Activated CD4-positive, alpha-beta T cell treated with anti-CD3 and anti-CD28 coated beads for 4 hours (primary cell): ENCODE results near the gene NUDT3.

Source experiments
- DNase-seq, 2 donors: peaks; one replicate each; pipeline ENCODE4 v3.0.0-alpha.2; 2020

Gene NUDT3

DNA sequence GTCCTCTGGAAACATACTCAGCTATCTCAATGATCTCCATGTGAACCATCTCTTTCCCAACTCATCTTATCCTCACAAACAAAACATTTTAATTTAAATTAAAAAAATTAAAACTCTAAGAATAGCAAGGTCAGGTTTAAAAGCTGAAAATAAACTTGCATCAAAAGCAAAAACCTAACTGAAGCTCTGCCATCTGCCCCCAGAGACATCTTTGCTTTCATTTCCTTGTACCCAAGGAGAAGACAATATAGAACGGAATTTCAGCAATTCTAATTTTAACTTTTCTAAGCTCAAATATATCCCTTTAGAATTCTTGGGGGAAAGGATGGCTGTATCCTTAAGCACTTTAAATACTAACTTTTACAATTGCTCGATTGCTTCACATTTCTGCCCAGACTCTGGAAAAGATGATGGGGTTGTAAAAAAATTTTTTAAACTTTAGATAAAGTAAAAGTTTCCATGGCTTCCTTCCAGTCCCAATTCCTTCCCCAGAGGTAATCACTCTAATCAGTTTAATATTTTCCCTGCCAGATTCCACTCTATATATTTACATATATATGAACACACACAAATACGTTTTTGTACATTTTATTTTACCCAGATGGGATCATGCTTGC lies 74.5 kb downstream of the NUDT3 start:
- no peak for DNase-seq

DNA sequence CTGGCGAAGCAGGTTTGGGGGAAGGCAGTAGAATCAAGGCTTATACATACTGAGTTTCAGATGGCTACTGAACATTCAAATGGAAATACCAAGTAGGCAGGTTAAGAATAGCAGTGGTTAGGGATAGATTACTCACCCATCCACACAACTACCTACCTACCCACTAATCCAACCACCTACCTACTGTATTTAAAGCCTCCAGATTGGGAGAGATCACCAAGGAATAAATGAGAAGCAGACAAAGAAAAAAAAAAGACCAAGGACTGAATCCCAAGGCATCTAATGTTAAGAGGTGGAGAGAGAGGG lies 75.3 kb downstream of the NUDT3 start:
- no peak for DNase-seq

DNA sequence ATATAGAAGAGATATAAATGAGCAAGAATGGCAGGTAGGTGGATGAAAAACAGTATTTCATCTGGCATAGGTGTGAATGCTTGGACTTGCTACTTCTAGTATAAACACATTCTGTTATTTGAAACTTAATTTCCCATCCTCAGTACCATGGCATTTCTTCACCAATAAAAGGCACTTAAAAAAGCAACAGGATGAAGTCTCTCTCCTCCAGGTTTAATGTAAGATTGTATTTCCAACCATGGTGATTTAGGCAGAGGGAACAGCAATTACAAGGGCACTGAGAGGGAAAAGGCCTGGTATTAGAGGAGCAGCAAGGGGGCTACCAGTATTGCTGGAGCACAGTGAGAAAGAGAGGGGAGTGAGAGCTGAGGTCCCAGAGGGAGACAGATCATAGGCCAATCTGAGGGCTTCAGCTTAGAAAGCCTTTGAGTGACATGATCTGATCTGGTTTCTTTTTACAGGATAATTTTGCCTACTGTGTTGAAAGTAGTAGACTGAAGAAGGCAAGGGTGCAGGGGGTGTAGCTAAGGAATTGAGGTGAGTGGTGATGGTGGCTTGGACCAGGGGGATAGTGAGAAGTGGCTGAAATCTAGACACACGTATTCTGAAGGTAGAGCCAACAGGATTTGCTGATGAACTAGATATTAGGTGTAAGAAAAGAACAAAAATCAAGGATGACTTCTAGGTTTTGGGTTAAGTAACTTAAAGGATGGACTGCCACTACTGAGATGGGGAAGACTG lies 75.9 kb downstream of the NUDT3 start:
- no peak for DNase-seq

DNA sequence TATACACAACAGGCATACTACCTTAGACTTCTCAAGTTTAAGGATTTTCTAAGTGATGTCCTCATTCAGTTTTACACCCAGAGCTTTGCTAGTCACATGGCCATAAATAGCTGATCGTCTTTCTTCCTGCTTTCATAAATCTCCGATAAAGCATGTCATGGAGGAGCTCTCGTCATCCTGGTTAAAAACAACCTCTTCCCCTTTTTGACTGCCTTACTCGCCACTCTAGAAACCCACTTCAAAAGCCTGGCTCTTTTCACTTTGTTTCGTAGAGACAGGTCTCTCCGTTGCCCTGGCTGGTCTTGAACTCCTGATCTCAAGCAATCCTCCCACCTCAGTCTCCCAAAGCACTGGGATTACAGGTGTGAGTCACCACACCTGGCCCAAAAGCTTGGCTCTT lies 76.7 kb downstream of the NUDT3 start:
- DNase-seq = no peak

DNA sequence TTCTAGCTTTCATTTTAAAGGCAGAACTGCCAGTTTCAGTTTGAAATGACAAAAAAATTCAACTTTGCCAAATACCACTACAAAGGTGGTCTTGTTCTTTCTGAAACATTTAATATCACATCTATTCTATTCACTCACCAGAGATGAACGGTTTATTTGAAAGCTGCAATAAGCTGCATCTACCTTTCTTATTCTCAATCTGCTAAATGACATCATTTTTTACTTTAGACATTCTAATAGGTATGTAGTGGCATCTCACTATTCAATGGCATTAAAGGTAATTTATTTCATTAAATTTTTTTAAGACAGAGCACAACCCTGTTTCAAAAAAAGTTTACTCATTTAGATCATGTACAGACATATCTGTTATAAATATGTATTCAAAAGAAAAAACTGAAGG lies 77.2 kb downstream of the NUDT3 start:
- no peak for DNase-seq

DNA sequence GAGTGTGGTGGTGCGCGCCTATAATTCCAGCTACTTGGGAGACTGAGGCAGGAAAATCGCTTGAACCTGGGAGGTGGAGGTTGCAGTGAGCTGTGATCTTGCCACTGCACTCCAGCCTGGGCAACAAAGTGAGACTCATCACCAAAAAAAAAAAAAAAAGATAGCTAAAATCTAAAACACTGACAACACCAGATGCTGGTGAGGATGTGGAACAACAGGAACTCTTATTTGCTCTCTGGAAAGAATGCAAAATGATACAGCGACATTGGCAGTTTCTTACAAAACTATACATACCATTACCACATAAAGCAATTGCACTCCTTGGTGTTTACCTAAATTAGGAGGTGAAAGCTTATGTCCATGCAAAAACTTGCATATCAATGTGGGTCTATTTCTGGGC lies 80.2 kb downstream of the NUDT3 start:
- DNase-seq = no peak

DNA sequence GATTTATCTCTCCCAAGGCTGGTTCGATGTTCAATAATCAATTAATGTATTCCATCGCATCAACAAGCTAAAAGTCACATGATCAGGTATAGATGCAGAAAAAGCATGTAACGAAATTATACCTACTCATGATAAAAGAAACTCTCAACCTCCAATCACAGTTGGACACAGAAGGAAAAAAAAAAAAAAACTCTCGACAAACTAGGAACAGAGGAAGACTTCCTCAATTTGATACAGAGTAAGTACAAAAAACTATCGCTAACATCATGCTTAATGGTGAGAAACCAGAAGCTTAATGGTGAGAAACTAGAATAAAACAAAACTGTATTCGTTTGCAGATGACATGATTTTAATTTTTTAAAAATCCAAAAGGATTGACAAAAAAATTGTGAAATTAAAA lies 81.7 kb downstream of the NUDT3 start:
- no peak for DNase-seq

DNA sequence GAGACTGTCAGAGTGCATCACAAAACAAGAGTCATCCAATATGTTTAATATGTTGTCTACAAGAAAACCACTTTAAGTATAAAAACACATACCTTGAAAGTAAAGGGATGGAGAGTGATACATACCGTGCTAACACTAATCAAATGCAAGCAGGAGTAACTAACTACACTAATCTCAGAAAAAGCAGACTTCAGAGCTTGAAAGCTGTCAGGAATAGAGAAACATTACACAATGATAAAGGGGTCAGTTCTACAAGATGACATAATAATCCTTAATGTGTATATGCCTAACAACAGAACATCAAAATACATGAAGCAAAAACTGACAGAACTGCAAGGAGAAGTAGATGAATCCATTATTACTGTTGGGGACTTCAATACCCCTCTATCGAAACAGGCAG lies 84.0 kb downstream of the NUDT3 start:
- DNase-seq = no peak

DNA sequence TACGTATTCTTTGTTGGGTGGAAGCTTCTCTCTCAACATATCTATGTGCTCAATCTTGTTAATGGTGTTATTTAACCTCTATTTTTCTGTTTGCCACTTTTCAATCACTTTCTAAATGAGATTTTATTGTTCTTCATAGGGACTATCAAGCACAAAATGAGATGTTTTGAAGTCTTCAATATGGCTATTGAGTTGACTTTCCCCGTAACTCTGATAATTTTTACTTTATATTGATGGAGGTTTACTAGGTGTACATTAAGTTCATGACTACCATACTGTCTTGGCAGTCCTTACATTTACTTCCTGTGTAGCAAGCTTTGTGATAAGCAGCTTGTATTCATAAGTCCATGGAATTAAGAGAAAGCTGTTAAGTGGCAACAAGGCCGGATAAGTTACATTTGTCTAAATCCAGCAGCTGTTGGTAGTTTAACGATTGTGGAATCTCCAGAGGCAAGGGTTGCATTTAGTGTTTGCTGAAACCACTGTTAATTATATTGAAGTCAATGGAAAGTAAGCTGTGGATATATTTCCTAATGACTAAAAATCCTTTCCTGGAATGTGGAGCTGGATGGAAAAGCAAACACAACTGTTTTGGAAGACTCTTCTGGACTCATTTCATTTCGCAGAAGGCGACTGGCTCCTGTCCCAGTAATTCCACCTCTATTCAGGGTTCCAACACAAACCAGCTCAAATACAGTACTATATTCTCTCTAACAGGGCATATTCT lies 86.3 kb downstream of the NUDT3 start:
- no peak for DNase-seq

DNA sequence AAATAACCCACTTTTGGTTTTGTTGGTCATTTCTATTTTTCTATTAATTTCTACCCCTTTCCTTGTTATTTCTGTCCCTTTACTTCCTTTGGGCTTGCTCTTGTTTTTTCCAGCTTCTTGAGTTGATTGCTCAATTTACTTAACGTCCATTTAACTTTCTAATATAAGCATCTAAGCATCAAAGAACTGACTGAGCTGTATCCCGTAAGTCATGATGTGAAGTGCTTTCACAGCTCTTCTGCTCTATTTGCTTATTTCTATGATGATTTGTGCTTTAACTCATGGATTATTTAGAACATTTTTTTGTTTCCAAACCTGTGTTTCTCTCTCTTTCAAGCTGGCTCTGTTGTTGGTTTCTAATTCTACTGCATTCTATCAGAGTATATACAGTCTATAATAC lies 87.0 kb downstream of the NUDT3 start:
- DNase-seq = no peak

DNA sequence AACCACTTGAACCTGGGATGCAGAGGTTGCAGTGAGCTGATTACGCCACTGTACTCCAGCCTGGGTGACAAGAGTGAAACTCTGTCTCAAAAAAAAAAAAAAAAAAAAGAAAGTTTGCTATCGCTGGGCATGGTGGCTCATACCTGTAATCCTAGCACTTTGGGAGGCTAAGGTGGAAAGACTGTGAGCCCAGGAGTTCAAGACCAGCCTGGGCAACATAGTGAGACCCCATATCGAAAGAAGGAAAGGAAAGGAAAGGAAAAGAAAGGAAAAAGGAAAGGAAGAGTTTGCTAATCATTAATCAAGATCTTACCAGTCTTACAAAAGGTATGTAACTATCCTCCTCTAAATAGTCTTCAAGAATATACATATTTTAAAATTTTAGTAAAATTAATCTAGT lies 88.3 kb downstream of the NUDT3 start:
- DNase-seq = no peak

DNA sequence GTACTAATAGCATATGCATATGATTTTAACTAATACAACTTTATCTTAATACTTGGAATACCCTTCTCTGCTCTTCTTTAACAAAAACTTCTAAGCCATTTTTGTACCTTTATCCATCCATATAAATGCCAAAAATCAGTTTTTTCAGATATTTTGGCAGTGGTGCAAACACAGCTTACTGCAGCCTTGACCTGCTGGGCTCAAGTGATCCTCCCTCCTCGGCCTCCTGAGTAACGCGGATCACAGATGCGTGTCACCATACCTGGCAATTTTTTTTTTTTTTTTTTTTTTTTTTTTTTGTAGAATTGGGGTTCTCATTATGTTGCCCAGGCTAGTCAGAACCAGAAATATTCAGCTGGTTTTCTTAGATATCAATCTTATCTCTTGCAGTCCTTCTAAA lies 89.5 kb downstream of the NUDT3 start:
- no peak for DNase-seq

DNA sequence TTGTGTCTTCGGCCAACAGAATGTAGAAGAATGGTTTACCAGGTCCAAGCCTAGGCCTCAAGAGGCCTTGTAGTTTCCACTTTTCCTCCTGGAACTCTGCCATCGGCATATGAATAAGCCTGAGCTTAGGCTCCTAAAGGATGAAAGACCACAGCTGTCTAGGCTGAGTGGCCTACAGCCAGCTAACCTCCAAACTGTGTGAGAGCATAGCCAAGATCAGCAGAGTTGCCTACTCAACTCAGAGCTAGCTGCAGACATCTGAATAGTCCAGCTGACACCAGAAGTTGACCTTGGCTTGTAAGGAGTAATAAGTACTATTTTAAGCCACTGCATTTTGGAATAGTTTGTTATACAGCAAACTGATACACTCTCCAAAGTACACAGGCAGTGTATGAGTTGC lies 91.1 kb downstream of the NUDT3 start:
- no peak for DNase-seq

DNA sequence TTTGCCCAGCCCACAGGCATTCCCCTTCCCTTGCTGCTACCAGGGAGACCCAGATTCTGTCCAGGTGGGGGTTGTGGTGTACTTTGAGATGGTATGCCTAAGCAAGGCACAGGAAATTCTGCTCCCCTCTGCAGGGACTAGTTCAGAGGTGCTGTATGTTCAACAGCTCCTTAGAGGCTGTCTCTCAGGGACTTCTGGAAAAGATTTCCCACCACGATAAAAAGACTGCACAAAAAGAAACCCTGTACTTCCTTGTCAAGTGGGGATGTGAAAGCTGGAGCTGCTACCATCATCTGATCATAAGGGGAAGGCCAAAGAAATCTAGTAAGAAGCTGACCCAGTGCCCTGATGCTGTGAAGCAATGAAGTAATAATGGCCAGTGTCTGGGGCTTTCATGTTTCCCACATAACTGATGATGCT lies 92.1 kb downstream of the NUDT3 start:
- no peak for DNase-seq

DNA sequence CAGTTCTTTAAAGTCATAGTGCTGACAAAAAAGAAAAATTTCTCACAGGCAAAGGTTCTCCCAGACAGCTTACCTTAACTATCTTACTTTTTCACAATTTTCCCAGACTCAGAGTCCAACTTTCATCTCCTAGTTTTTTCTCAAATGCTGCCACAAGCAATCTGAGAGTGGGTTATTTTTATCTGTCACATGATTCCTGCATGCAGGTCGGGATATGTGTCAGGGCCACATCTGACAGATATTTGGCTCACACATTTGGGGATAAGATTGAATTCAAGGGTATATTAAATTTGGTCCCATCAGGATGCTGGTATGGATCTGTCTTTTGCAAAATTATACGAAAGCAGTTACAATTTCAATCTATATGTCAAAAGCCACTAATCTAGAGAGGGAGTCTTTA lies 93.5 kb downstream of the NUDT3 start:
- no peak for DNase-seq

DNA sequence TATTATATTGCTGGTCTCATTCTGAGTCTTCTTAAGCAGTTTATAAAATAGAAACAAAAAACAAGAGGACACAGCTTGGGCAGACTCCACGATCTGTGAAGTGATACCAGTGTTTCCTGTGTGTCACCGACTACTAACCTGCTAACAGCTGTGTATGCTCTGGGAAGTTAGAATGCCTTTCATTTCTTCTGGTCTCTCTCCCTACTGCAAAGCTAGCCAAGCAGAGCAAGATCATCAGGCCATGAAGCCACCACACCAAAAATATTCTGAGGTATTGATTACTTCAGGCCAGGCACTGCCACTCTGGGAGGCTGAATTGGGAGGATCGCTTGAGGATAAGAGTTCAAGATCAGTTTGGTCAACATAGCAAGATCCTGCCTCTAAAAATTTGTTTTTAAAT lies 96.7 kb downstream of the NUDT3 start:
- no peak for DNase-seq

DNA sequence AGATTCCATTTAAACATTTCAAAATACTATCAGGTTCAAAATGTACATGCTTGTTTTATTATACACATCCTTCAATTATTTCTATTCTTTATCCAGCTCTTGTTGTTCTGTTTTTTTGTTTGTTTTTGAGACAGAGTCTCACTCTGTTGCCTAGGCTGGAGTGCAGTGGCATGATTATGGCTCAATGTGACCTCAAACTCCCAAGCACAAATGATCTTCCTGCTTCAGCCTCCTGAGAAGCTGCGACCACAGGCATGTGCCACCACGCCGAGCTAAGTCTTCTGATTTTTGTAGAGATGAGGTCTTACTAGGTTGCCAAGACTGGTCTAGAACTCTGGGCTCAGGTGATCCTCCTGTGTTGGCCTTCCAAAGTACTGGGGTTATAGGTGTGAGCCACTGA lies 99.5 kb downstream of the NUDT3 start:
- no peak for DNase-seq

DNA sequence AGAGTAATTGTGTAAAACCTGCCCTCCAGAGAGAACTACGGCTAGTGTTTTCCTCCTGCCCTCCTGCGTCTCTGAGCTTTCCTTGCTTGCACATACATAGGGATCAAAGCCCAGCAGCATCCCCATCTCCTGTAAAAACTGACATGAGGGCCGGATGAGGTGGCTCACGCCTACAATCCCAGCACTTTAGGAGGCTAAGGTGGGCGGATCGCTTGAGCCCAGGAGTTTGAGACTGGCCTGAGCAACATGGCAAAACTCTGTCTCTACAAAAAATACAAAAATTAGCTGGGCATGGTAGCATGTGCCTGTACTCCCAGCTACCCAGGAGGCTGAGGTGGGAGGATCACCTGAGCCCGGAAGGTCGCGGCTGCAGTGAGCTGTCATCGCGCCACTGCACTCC lies 103.3 kb downstream of the NUDT3 start:
- no peak for DNase-seq

DNA sequence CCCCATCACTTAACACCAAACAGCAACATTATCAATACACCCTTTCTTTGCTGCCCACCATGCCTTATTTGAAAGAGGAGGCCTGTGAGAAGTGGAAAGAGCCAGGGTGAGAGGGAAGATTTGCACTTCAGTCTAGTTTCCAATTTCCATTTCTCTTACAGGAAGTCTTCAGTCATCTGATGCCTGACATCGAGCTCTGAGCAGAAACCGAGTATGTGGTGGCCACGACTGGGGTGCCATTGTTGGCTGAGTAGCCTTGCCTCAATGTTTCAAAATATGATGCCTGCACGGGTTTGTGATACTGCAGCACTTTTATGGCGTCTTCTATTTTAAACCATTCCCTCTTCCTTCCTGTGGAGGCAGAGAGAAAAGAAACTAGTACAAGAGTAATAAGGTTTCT lies 103.9 kb downstream of the NUDT3 start:
- DNase-seq = no peak

DNA sequence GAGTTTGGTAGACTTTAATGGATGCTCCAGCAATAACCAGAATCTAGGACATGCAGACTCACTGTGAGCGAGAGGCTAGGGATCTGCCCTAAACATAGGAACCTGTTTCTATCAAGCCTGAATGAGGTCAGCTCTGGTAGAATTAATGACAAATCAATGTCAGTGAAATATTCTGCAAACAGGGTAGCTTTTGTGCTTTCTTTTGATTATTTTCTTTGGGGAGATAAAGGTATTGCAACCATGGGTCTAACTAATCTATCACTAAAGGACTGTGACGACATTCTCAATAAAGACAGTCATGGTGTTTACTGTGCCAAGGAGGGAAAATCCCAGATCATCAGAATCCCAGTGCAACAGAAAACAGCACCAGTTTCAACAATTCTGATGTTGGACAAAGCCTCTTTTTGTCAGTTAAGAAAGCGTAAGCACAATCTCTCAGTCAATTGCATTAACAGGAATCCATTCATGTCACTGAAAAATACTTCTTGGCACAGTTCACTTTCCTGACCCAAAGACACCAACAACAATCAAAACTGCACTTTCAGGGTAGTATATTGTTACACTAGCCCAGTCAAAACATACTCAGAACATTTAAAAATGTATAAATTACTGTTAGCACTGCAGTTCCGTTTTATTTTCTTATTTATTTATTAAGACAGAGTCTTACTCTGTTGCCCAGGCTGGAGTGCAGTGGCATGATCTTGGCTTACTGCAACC lies 106.9 kb downstream of the NUDT3 start:
- no peak for DNase-seq

DNA sequence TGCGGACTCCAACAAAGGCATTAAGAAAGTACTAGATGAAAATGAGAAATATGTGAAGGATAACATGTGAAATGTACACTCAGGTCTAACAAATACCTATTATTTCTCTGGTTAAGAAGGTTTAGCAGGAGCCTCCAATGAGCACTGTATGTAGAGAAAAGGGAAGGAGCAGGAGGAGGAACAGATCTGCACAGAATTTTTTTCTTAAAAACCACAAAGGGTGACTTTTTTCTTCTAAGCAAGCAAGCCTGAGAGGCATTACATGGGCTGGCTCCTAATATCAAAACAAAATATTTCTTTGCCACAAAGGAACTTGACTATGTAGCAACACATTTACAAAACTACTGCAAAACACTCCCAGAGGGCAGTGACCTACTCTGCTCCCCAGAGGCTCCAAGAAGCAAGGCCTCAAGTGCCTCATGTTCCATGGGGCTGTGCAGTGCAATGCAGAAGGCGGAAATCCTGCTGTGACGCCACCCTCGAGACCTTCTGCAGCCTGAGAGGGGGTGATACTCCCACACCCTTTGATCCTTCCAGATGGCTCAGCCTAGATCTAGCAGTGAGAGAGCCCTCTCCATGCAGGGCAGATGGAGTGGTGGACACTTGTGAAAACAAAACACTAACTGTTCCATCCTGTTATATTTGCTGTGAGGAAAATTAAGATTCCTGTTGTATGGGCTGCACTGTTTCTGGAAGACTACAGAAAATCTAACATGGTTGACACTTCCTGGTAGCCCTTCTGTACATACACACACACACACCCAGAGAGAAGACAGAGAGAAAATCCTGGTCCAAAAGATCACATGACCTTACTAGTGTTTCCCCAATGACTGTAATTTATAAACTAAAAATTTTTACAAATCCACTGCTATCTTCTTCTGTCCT lies 107.7 kb downstream of the NUDT3 start:
- no peak for DNase-seq

DNA sequence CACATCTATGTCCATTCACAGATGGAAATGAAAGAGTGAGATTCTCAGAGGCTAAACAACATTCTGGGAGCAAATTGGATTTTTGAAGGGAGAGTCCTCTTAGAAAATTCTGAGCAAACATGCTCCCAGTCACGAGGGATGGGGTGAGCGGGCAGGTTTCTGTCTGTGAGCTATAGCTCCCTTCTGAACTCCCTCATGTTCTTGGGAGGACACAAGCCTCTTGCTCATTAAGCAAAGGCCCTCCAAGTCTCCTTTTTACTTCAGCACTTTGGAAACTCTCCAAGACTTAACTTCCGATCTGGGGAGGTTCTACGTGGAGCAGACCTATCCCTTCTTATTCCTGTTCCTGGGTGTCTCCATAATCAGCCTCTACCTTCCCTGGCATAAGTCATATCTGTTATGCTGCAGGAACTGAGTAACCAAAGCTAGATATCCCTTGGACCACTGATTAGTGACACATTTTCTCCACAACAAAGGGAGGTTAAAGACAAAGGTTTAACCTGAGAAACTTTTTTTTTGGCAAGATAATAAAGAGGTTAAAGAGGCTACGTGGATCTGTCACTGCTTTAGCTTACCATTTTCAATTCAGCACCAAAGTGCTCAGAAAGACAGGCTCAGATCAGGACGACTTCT lies 110.7 kb downstream of the NUDT3 start:
- no peak for DNase-seq
